ENCODE results near the gene NCF2. TPM values are rescaled to one million over a fixed set of nuclear protein-coding genes. Genes with fewer than 3 reads are reported as not detected.

NCF2 gene
- total RNA-seq, 1 donor from 2014 or later, result 9.8 TPM

- H3K4me3 ChIP-seq, result peak overlapping the region; percentile 93 to 97
- TF ChIP-seq CTCF (IDR thresholded peaks at IDR 0.05), result no peak
- H3K27ac ChIP-seq, result peak overlapping the region; percentile 95 to 99
- DNase-seq (ENCODE audit: low spot score in 2 of 2), result peak in 1 of 2 donors; percentile 73
- peaks cover 5 to 10% of the 10 kb centered on the region in 2 donors for H3K36me3 ChIP-seq
- peaks cover 0 to 12% of the 10 kb centered on the region in 2 donors for H3K4me1 ChIP-seq
- intact Hi-C loops (cut with DNase I), result loop anchor here (1.0 to 10.0 kb wide), 7 partner anchors 26 to 1120 kb away; partner anchors contain the start of genes C1orf21, EDEM3 and LAMC1
- no peaks in the 10 kb centered on the region for H3K27me3 ChIP-seq
- H3K9me3 ChIP-seq, result no peaks in the 10 kb centered on the region
Observed at GRCh38 chr1:183635099-183635605, 44.9 kb upstream of the NCF2 start.

GRCh38 chr1:183634429-183635065, 44.3 kb upstream of the NCF2 start:
- Histone ChIP-seq H3K27me3 (no peaks in the 10 kb centered on the region), H3K9me3 (no peaks in the 10 kb centered on the region), H3K4me1 (peaks cover 0 to 17% of the 10 kb centered on the region in 2 donors), H3K36me3 (peaks cover 11 to 16% of the 10 kb centered on the region in 2 donors), H3K27ac (peak overlapping the region; percentile 95 to 99), H3K4me3 (peak overlapping the region; percentile 93 to 97)
- intact Hi-C loops (cut with DNase I), result loop anchor here (1.0 to 10.0 kb wide), 7 partner anchors 25 to 1120 kb away; partner anchors contain the start of genes C1orf21, EDEM3 and LAMC1
- DNase-seq (ENCODE audit: low spot score in 2 of 2), result no peak
- TF ChIP-seq CTCF (IDR thresholded peaks at IDR 0.05), result no peak

- Histone ChIP-seq H3K27ac (peak overlapping the region; percentile 95 to 99), H3K4me3 (peak overlapping the region; percentile 93 to 97), H3K36me3 (peaks cover 18 to 24% of the 10 kb centered on the region in 2 donors), H3K27me3 (no peaks in the 10 kb centered on the region), H3K9me3 (no peaks in the 10 kb centered on the region), H3K4me1 (peaks cover 0 to 21% of the 10 kb centered on the region in 2 donors)
- no peak for DNase-seq (ENCODE audit: low spot score in 2 of 2)
- peak; percentile 38 to 46 (median 46) for TF ChIP-seq CTCF (IDR thresholded peaks at IDR 0.05)
- intact Hi-C loops (cut with DNase I), result loop anchor here (10.0 kb wide), 5 partner anchors 319 to 1121 kb away; partner anchors contain the start of genes C1orf21, EDEM3 and LAMC1
Observed at GRCh38 chr1:183633676-183634343, 43.6 kb upstream of the NCF2 start.

GRCh38 chr1:183632964-183633363, 42.7 kb upstream of the NCF2 start:
- peaks cover 4 to 27% of the 10 kb centered on the region in 2 donors for H3K4me1 ChIP-seq
- no peak for TF ChIP-seq CTCF (IDR thresholded peaks at IDR 0.05)
- DNase-seq (ENCODE audit: low spot score in 2 of 2), result no peak
- H3K27me3 ChIP-seq, result no peaks in the 10 kb centered on the region
- peak overlapping the region; percentile 95 to 99 for H3K27ac ChIP-seq
- intact Hi-C loops (cut with DNase I), result loop anchor here (10.0 kb wide), 5 partner anchors 318 to 1122 kb away; partner anchors contain the start of genes C1orf21, EDEM3 and LAMC1
- peaks cover 26 to 32% of the 10 kb centered on the region in 2 donors for H3K36me3 ChIP-seq
- H3K9me3 ChIP-seq, result no peaks in the 10 kb centered on the region
- H3K4me3 ChIP-seq, result peak overlapping the region; percentile 93 to 97

GRCh38 chr1:183632114-183632513, 41.9 kb upstream of the NCF2 start:
- no peak for TF ChIP-seq CTCF (IDR thresholded peaks at IDR 0.05)
- H3K36me3 ChIP-seq, result peaks cover 26 to 38% of the 10 kb centered on the region in 2 donors
- H3K4me3 ChIP-seq, result peak overlapping the region; percentile 93 to 97
- H3K27me3 ChIP-seq, result no peaks in the 10 kb centered on the region
- DNase-seq (ENCODE audit: low spot score in 2 of 2), result no peak
- peaks cover 4 to 30% of the 10 kb centered on the region in 2 donors for H3K4me1 ChIP-seq
- H3K9me3 ChIP-seq, result no peaks in the 10 kb centered on the region
- intact Hi-C loops (cut with DNase I), result loop anchor here (10.0 kb wide), 5 partner anchors 317 to 1123 kb away; partner anchors contain the start of genes C1orf21, EDEM3 and LAMC1
- peak overlapping the region; percentile 95 to 99 for H3K27ac ChIP-seq

Data from ascending aorta (tissue), 2 donors.